GM23338 (cell line): ENCODE results near the gene PRTN3. TPM values are rescaled to one million over a fixed set of nuclear protein-coding genes. Genes with fewer than 3 reads are reported as not detected.

ENCODE experiments used
- ATAC-seq: fragments of 200-7000 bp; cut with Tn5 transposase; 3 replicates; pipeline ENCODE4 v1.9.1; 2020
- DNase-seq: peaks from one replicate; pipeline ENCODE4 v3.0.0-alpha.2; 2015; ENCODE audit warnings: low spot score
- H2AFZ ChIP-seq: fragments of 200-600 bp; sonication (generic); 2 replicates; pipeline ENCODE4 v1.8.0; 2016; ENCODE audit warnings: antibody characterized with exemption, mild to moderate bottlenecking, moderate library complexity
- H3F3A ChIP-seq: fragments of 200-600 bp; sonication (generic); replicated peaks from 2 replicates; pipeline ENCODE4 v1.8.0; 2017; ENCODE audit warnings: antibody characterized with exemption, mixed run types, low read depth
- H3K27ac ChIP-seq: fragments of 200-600 bp; sonication (generic); 2 replicates; pipeline ENCODE4 v1.6.1; 2016; ENCODE audit warnings: low read depth
- H3K27me3 ChIP-seq: fragments of 200-600 bp; sonication (generic); 2 replicates; pipeline ENCODE4 v1.8.0; 2016; ENCODE audit warnings: mild to moderate bottlenecking, mixed run types, moderate library complexity; ENCODE audit not compliant: insufficient read depth
- H3K36me3 ChIP-seq: fragments of 200-600 bp; sonication (generic); 2 replicates; pipeline ENCODE4 v1.8.0; 2016; ENCODE audit warnings: mild to moderate bottlenecking; ENCODE audit not compliant: insufficient read depth
- H3K4me1 ChIP-seq: fragments of 200-600 bp; sonication (generic); 2 replicates; pipeline ENCODE4 v1.8.0; 2016; ENCODE audit warnings: mild to moderate bottlenecking, moderate library complexity; ENCODE audit not compliant: insufficient read depth
- H3K4me2 ChIP-seq: fragments of 200-600 bp; sonication (generic); 2 replicates; pipeline ENCODE4 v1.7.1; 2017; ENCODE audit warnings: mixed run types
- H3K4me3 ChIP-seq: fragments of 200-600 bp; sonication (generic); 2 replicates; pipeline ENCODE4 v1.6.1; 2016; ENCODE audit warnings: mixed run types
- H3K79me2 ChIP-seq: fragments of 200-600 bp; sonication (generic); replicated peaks from 2 replicates; pipeline ENCODE4 v1.8.0; 2017; ENCODE audit warnings: mild to moderate bottlenecking; ENCODE audit not compliant: insufficient read depth
- H3K9me2 ChIP-seq: fragments of 200-600 bp; sonication (generic); 2 replicates; pipeline ENCODE4 v1.8.0; 2017; ENCODE audit not compliant: insufficient read depth
- H4K20me1 ChIP-seq: fragments of 200-600 bp; sonication (generic); replicated peaks from 2 replicates; pipeline ENCODE4 v1.8.0; 2017; ENCODE audit warnings: mild to moderate bottlenecking; ENCODE audit not compliant: insufficient read depth
- H3K27ac Mint-ChIP-seq: 2 replicates; pipeline ENCODE4 v1.8.0; 2020; ENCODE audit warnings: inconsistent platforms, mild to moderate bottlenecking, moderate library complexity, mixed read lengths
- H3K27me3 Mint-ChIP-seq: 3 replicates; pipeline ENCODE4 v1.8.0; 2022; ENCODE audit warnings: low read depth, mild to moderate bottlenecking, moderate library complexity, mixed read lengths, inconsistent platforms; ENCODE audit not compliant: insufficient read depth, poor library complexity
- H3K36me3 Mint-ChIP-seq: 3 replicates; pipeline ENCODE4 v1.8.0; 2021; ENCODE audit warnings: low read depth, mild to moderate bottlenecking, inconsistent platforms, moderate library complexity, mixed read lengths
- H3K4me1 Mint-ChIP-seq: 3 replicates; pipeline ENCODE4 v1.8.0; 2020; ENCODE audit warnings: mild to moderate bottlenecking, inconsistent platforms, mixed read lengths
- H3K4me3 Mint-ChIP-seq: 3 replicates; pipeline ENCODE4 v1.8.0; 2021; ENCODE audit warnings: moderate library complexity, mild to moderate bottlenecking, inconsistent platforms, mixed read lengths
- H3K9me3 Mint-ChIP-seq: 3 replicates; pipeline ENCODE4 v1.8.0; 2020; ENCODE audit warnings: moderate library complexity, mild to moderate bottlenecking, inconsistent platforms, mixed read lengths
- CREB1 ChIP-seq: fragments of 250-450 bp; sonication (Bioruptor Pico); IDR thresholded peaks from 2 replicates; pipeline ENCODE4 v1.5.0; 2020; ENCODE audit warnings: low read depth, mild to moderate bottlenecking, moderate library complexity
- CTCF ChIP-seq, 2 experiments: fragments of 200-600 bp in 1 of 2; sonication (generic) in 1 of 2; conservative IDR thresholded peaks; 2 replicates each; pipeline versions ENCODE4 v1.5.1 to v1.6.1; 2016 to 2017; ENCODE audit warnings: antibody characterized with exemption in 2 of 2, low read depth in 2 of 2, mild to moderate bottlenecking in 2 of 2, moderate library complexity in 1 of 2
- ETS1 ChIP-seq: IDR thresholded peaks from 2 replicates; pipeline ENCODE4 v1.6.1; 2016; ENCODE audit warnings: antibody characterized with exemption
- EZH2 ChIP-seq: fragments of 200-600 bp; sonication (generic); IDR thresholded peaks from one replicate; pipeline ENCODE4 v1.8.0; 2017; ENCODE audit warnings: antibody characterized with exemption, mild to moderate bottlenecking, low read depth; ENCODE audit not compliant: unreplicated experiment
- EZH2phosphoT487 ChIP-seq: fragments of 200-600 bp; sonication (generic); IDR thresholded peaks from one replicate; pipeline ENCODE4 v1.8.1; 2018; ENCODE audit warnings: antibody characterized with exemption; ENCODE audit not compliant: unreplicated experiment
- JUNB ChIP-seq: IDR thresholded peaks from one replicate; pipeline ENCODE4 v1.6.1; 2016; ENCODE audit warnings: antibody characterized with exemption; ENCODE audit not compliant: unreplicated experiment
- POLR2AphosphoS5 ChIP-seq: IDR thresholded peaks from 2 replicates; pipeline ENCODE4 v1.6.1; 2016; ENCODE audit warnings: antibody characterized with exemption, low read depth
- STAT1 ChIP-seq: IDR thresholded peaks from one replicate; pipeline ENCODE4 v1.6.1; 2016; ENCODE audit warnings: antibody characterized with exemption; ENCODE audit not compliant: unreplicated experiment
- ZNF114 ChIP-seq: fragments of 250-450 bp; sonication (Bioruptor Pico); IDR thresholded peaks from 2 replicates; pipeline ENCODE4 v1.5.0; 2020; ENCODE audit warnings: mild to moderate bottlenecking, moderate library complexity
- ZNF331 ChIP-seq: fragments of 250-450 bp; sonication (Bioruptor Pico); IDR thresholded peaks from 2 replicates; pipeline ENCODE4 v1.5.0; 2020; ENCODE audit warnings: low read depth, mild to moderate bottlenecking, moderate library complexity
- ZNF462 ChIP-seq: fragments of 250-450 bp; sonication (Bioruptor Pico); IDR thresholded peaks from 2 replicates; pipeline ENCODE4 v1.5.0; 2020; ENCODE audit warnings: mild to moderate bottlenecking, moderate library complexity
- polyA plus RNA-seq: library from polyadenylated mRNA; unstranded; fragments of >200 nt; fragmentation: Nextera tagmentation; extraction: Ambion mirVana; gene quantifications from 2 replicates; pipeline ENCODE4 v1.2.1, GENCODE V29; 2016
- total RNA-seq: library from RNA; depleted of rRNA; stranded (reverse); fragments of >200 nt; shearing (Covaris generic); gene quantifications from 2 replicates; pipeline ENCODE4 v1.2.3, GENCODE V29; 2014

Gene PRTN3
- total and polyA plus RNA-seq, 2 experiments from 2014 or later, result 0.21 to 0.68 TPM

- Histone ChIP-seq H3F3A (peaks cover 48% of the 10 kb centered on the region), H3K36me3 (peaks cover 35% of the 10 kb centered on the region), H3K27me3 (no peaks in the 10 kb centered on the region), H4K20me1 (peaks cover 28% of the 10 kb centered on the region), H3K4me2 (no peak overlapping the region), H2AFZ (no peak overlapping the region), H3K79me2 (peaks cover 14% of the 10 kb centered on the region), H3K27ac (peak overlapping the region; percentile 22; the same call in 1 of the 2 replicates), H3K4me1 (no peaks in the 10 kb centered on the region; the same call in 1 of the 2 replicates), H3K4me3 (no peak overlapping the region), H3K9me2 (0 out of 2 replicates have a peak, but pooled peaks cover 4% of the 10 kb centered on the region)
- TF ChIP-seq POLR2AphosphoS5, result peak; percentile 27; the same call in 1 of the 2 replicates
- TF ChIP-seq EZH2phosphoT487, result no peak
- no peak for TF ChIP-seq ZNF331 (CRISPR knock-in tag)
- no peak for TF ChIP-seq STAT1
- no peak overlapping the region for H3K4me3 Mint-ChIP-seq
- ATAC-seq, result peak; percentile 2; the same call in 2 of the 3 replicates
- H3K9me3 Mint-ChIP-seq, result peaks cover 2% of the 10 kb centered on the region; the same call in 2 of the 3 replicates
- H3K27me3 Mint-ChIP-seq, result peaks cover 34% of the 10 kb centered on the region
- peaks cover 8% of the 10 kb centered on the region; the same call in 2 of the 3 replicates for H3K4me1 Mint-ChIP-seq
- H3K27ac Mint-ChIP-seq, result no peak overlapping the region
- peaks cover 69% of the 10 kb centered on the region for H3K36me3 Mint-ChIP-seq
- DNase-seq, result peak; percentile 53
These were observed 28.6 kb upstream of the PRTN3 start for GRCh38 chr19:812049-812746.

- Histone ChIP-seq H3K9me2 (0 out of 2 replicates have a peak, but pooled peaks cover 4% of the 10 kb centered on the region), H3F3A (peaks cover 42% of the 10 kb centered on the region), H4K20me1 (peaks cover 22% of the 10 kb centered on the region), H3K27ac (no peak overlapping the region), H3K79me2 (peaks cover 11% of the 10 kb centered on the region), H3K27me3 (no peaks in the 10 kb centered on the region), H3K36me3 (peaks cover 29% of the 10 kb centered on the region), H3K4me2 (no peak overlapping the region), H2AFZ (no peak overlapping the region), H3K4me3 (no peak overlapping the region), H3K4me1 (no peaks in the 10 kb centered on the region; the same call in 1 of the 2 replicates)
- peaks cover 28% of the 10 kb centered on the region for H3K27me3 Mint-ChIP-seq
- H3K4me1 Mint-ChIP-seq, result 0 out of 3 replicates have a peak, but pooled peaks cover 2% of the 10 kb centered on the region
- no peak overlapping the region for H3K27ac Mint-ChIP-seq
- H3K4me3 Mint-ChIP-seq, result no peak overlapping the region
- ATAC-seq (peak; percentile 6), DNase-seq (peak; percentile 36)
- peaks cover 2% of the 10 kb centered on the region; the same call in 2 of the 3 replicates for H3K9me3 Mint-ChIP-seq
- peaks cover 64% of the 10 kb centered on the region for H3K36me3 Mint-ChIP-seq
- TF ChIP-seq ZNF462 (CRISPR knock-in tag) (no peak), CTCF (conservative IDR thresholded peaks at IDR 0.05; ENCODE audit: low read depth in 2 of 2) (no peak), JUNB (no peak), EZH2 (no peak), ETS1 (no peak), CREB1 (CRISPR knock-in tag) (no peak), STAT1 (no peak), EZH2phosphoT487 (no peak), POLR2AphosphoS5 (no peak; the same call in 1 of the 2 replicates), ZNF331 (CRISPR knock-in tag) (no peak), ZNF114 (CRISPR knock-in tag) (no peak)
These were observed 28.0 kb upstream of the PRTN3 start for GRCh38 chr19:812747-813218.
